Ovary (tissue), 3 donors: ENCODE results near the gene CACNA1F.

Experiments used
- EP300 ChIP-seq: sonication (generic); formaldehyde crosslinking; IDR thresholded peaks from one replicate; pipeline ENCODE4 v1.6.1; 2017; ENCODE audit warnings: antibody characterized with exemption
- POLR2A ChIP-seq: fragments of 450-650 bp; IDR thresholded peaks from one replicate; pipeline ENCODE4 v1.6.1; 2017; ENCODE audit warnings: antibody characterized with exemption, mild to moderate bottlenecking, moderate library complexity
- TF ChIP-seq, protein P1 (sequence below), 3 donors: fragments of 450-650 bp in 2 of 3; fragments of 200-600 bp in 1 of 3; IDR thresholded peaks; one replicate each; pipeline versions ENCODE4 v1.5.1 to v1.8.0; 2016 to 2022; ENCODE audit warnings: antibody characterized with exemption in 3 of 3, mild to moderate bottlenecking in 1 of 3
- donor health status: DM: no; HTN: no; CAD: no.

DNA sequence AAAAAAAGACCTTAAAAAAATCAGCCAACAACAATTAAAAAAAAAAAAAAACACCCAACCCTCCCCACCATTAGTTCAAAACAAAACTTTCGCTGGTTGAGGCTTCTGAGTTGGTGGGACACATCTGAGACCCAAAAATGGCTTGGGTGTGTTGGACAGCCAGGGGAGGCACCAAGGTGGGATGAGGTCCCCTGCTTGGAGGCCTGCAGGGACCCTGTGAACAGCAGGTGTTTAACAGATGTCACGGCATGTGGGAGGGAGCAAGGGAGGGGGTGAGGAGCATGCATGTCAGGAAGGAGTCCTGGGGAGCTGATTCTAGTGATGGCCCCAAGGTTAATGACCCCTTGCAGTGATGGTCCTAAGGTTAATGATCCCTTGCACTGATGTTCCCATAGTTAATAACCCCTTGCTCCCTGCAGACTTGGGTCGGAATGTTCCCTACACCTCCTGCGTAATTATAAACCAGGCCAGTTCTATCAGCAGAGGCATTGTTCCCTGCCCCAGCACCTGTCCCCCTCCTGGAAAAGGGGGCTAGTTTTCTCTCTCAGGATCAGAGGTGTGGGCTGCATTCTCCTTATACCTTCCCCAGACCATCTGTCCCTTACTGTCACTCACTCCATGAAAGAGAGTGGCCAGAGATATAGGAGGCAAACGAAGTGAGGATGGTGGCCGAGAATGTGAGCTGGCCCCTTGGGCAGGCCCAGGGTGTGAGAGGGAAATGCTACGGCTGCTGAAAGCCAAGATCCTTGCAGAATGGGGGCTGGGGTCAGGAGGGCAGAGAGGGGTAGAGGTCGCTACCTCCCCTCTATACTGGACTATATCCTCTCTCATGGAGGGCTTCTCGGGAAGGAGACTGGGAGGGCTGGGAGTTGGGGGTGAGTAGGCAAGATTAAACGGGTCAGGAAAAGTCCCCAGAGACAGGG is 33.6 kb upstream of the CACNA1F start:
- TF ChIP-seq, protein P1, sequence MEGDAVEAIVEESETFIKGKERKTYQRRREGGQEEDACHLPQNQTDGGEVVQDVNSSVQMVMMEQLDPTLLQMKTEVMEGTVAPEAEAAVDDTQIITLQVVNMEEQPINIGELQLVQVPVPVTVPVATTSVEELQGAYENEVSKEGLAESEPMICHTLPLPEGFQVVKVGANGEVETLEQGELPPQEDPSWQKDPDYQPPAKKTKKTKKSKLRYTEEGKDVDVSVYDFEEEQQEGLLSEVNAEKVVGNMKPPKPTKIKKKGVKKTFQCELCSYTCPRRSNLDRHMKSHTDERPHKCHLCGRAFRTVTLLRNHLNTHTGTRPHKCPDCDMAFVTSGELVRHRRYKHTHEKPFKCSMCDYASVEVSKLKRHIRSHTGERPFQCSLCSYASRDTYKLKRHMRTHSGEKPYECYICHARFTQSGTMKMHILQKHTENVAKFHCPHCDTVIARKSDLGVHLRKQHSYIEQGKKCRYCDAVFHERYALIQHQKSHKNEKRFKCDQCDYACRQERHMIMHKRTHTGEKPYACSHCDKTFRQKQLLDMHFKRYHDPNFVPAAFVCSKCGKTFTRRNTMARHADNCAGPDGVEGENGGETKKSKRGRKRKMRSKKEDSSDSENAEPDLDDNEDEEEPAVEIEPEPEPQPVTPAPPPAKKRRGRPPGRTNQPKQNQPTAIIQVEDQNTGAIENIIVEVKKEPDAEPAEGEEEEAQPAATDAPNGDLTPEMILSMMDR (IDR thresholded peaks at IDR 0.05), result no peak
- TF ChIP-seq EP300, result no peak
- no peak for TF ChIP-seq POLR2A
